Upper lobe of left lung (tissue), 6 donors: Measurements from ENCODE around the gene CTBP2. TPM values are rescaled to one million over a fixed set of nuclear protein-coding genes. Genes with fewer than 3 reads are reported as not detected.

Source experiments
- ATAC-seq, 2 donors: fragments of 200-7000 bp; cut with Tn5 transposase; one replicate each; pipeline ENCODE4 v1.9.1; 2022; ENCODE audit warnings: mild to moderate bottlenecking in 2 of 2, moderate library complexity in 2 of 2; ENCODE audit not compliant: low FRiP score in 2 of 2
- DNase-seq, 2 donors: peaks; one replicate each; pipeline ENCODE4 v3.0.0-alpha.2; 2019 to 2020
- H3K27ac ChIP-seq, 4 donors: fragments of 200-600 bp; sonication (generic); one replicate each; pipeline ENCODE4 v1.5.1; 2016 to 2019
- H3K27me3 ChIP-seq, 4 donors: fragments of 200-600 bp; sonication (generic); one replicate each; pipeline ENCODE4 v1.5.1; 2017 to 2019
- H3K36me3 ChIP-seq, 4 donors: fragments of 200-600 bp; sonication (generic); one replicate each; pipeline ENCODE4 v1.5.1; 2016 to 2019
- H3K4me1 ChIP-seq, 4 donors: fragments of 200-600 bp; sonication (generic); one replicate each; pipeline ENCODE4 v1.5.1; 2018 to 2019
- H3K4me3 ChIP-seq, 4 donors: fragments of 200-600 bp; sonication (generic); one replicate each; pipeline ENCODE4 v1.5.1; 2017 to 2019; ENCODE audit warnings: mild to moderate bottlenecking in 2 of 4, moderate library complexity in 1 of 4
- H3K9me3 ChIP-seq, 4 donors: fragments of 200-600 bp; sonication (generic); one replicate each; pipeline ENCODE4 v1.5.1; 2018 to 2019
- CTCF ChIP-seq, 6 experiments: fragments of 450-650 bp in 4 of 6; fragments of 200-600 bp in 2 of 6; sonication (generic) in 2 of 6; IDR thresholded peaks; one replicate each; pipeline ENCODE4 v1.5.1; 2016 to 2019; ENCODE audit warnings: antibody characterized with exemption in 6 of 6
- EP300 ChIP-seq, 4 donors: sonication (generic); formaldehyde crosslinking; IDR thresholded peaks; one replicate each; pipeline ENCODE4 v1.5.1; 2017; ENCODE audit warnings: antibody characterized with exemption in 4 of 4, control low read depth in 2 of 4
- POLR2A ChIP-seq, 4 donors: fragments of 450-650 bp; IDR thresholded peaks; one replicate each; pipeline ENCODE4 v1.5.1; 2016 to 2017; ENCODE audit warnings: antibody characterized with exemption in 4 of 4, mild to moderate bottlenecking in 2 of 4
- POLR2AphosphoS5 ChIP-seq, 2 donors: sonication (generic); formaldehyde crosslinking; IDR thresholded peaks; one replicate each; pipeline ENCODE4 v1.5.1; 2017; ENCODE audit warnings: antibody characterized with exemption in 2 of 2
- WGBS, 2 donors: methylation state at CpG; one replicate each; pipeline ENCODE4 v1.1.5; 2017 to 2018; 5-methylcytosine and 5-hydroxymethylcytosine counted together
- total RNA-seq, 6 donors: library from RNA; depleted of rRNA in 4 of 6; stranded (reverse); fragments of >200 nt in 4 of 6; gene quantifications; one replicate each; pipeline versions ENCODE4 v1.1.0 to v1.2.1, GENCODE V29; 2016 to 2021
- donor health status: DM: no; HTN: no; CAD: no; lungs with moderate emphysema.
- donor health status: DM: no; HTN: yes; CAD: no; lungs with severe emphysema.

Gene CTBP2
- total RNA-seq, 6 donors from 2014 or later, result 47.1 to 82.5 (median 59.7) TPM

GRCh38 chr10:125201108-125201524 lies 40.8 kb upstream of the CTBP2 start:
- DNase-seq (no peak), ATAC-seq (no peak)
- Histone ChIP-seq H3K27me3 (no peaks in the 10 kb centered on the region), H3K36me3 (no peaks in the 10 kb centered on the region), H3K9me3 (no peaks in the 10 kb centered on the region), H3K4me1 (no peaks in the 10 kb centered on the region), H3K4me3 (no peak overlapping the region), H3K27ac (no peak overlapping the region)
- TF ChIP-seq POLR2AphosphoS5 (IDR thresholded peaks at IDR 0.05) (no peak), CTCF (IDR thresholded peaks at IDR 0.05) (no peak), EP300 (IDR thresholded peaks at IDR 0.05) (no peak), POLR2A (IDR thresholded peaks at IDR 0.05) (no peak)
- WGBS, 2 donors, result 47 to 80% methylated on average over 3 to 5 of the region's 5 CpGs

GRCh38 chr10:125200396-125200795 lies 40.0 kb upstream of the CTBP2 start:
- DNase-seq (no peak), ATAC-seq (no peak)
- TF ChIP-seq CTCF (IDR thresholded peaks at IDR 0.05), result no peak
- TF ChIP-seq POLR2AphosphoS5 (IDR thresholded peaks at IDR 0.05), result no peak
- TF ChIP-seq POLR2A (IDR thresholded peaks at IDR 0.05), result no peak
- TF ChIP-seq EP300 (IDR thresholded peaks at IDR 0.05), result no peak
- Histone ChIP-seq H3K27ac (no peak overlapping the region), H3K9me3 (no peaks in the 10 kb centered on the region), H3K4me1 (no peaks in the 10 kb centered on the region), H3K27me3 (no peaks in the 10 kb centered on the region), H3K36me3 (no peaks in the 10 kb centered on the region), H3K4me3 (no peak overlapping the region)
- WGBS, 2 donors, result 61 to 75% methylated on average over 1 to 3 of the region's 3 CpGs

- H3K27me3 ChIP-seq, result no peaks in the 10 kb centered on the region
- no peak overlapping the region for H3K4me3 ChIP-seq
- H3K27ac ChIP-seq, result no peak overlapping the region
- no peak for DNase-seq
- no peak for TF ChIP-seq EP300 (IDR thresholded peaks at IDR 0.05)
- no peak for TF ChIP-seq POLR2A (IDR thresholded peaks at IDR 0.05)
- TF ChIP-seq CTCF (IDR thresholded peaks at IDR 0.05), result no peak
- no peak for TF ChIP-seq POLR2AphosphoS5 (IDR thresholded peaks at IDR 0.05)
- WGBS, 2 donors, result 81 to 86% methylated on average over 2 of the region's 2 CpGs
- no peaks in the 10 kb centered on the region for H3K36me3 ChIP-seq
- H3K4me1 ChIP-seq, result no peaks in the 10 kb centered on the region
- ATAC-seq, result no peak
- no peaks in the 10 kb centered on the region for H3K9me3 ChIP-seq
These were observed 38.9 kb upstream of the CTBP2 start for GRCh38 chr10:125199270-125199669.

GRCh38 chr10:125194814-125195213 lies 34.5 kb upstream of the CTBP2 start:
- ATAC-seq (no peak), DNase-seq (no peak)
- H3K9me3 ChIP-seq, result no peaks in the 10 kb centered on the region
- no peak overlapping the region for H3K4me3 ChIP-seq
- H3K27ac ChIP-seq, result no peak overlapping the region
- WGBS, 2 donors, result 93 to 94% methylated on average over 10 of the region's 10 CpGs
- TF ChIP-seq POLR2A (IDR thresholded peaks at IDR 0.05) (no peak), CTCF (IDR thresholded peaks at IDR 0.05) (no peak), POLR2AphosphoS5 (IDR thresholded peaks at IDR 0.05) (no peak), EP300 (IDR thresholded peaks at IDR 0.05) (no peak)
- H3K4me1 ChIP-seq, result no peaks in the 10 kb centered on the region
- no peaks in the 10 kb centered on the region for H3K36me3 ChIP-seq
- no peaks in the 10 kb centered on the region for H3K27me3 ChIP-seq

- Histone ChIP-seq H3K4me1 (no peaks in the 10 kb centered on the region), H3K27ac (no peak overlapping the region), H3K27me3 (no peaks in the 10 kb centered on the region), H3K4me3 (no peak overlapping the region), H3K36me3 (no peaks in the 10 kb centered on the region), H3K9me3 (no peaks in the 10 kb centered on the region)
- no peak for ATAC-seq
- TF ChIP-seq POLR2A (IDR thresholded peaks at IDR 0.05), result no peak
- TF ChIP-seq CTCF (IDR thresholded peaks at IDR 0.05), result no peak
- no peak for TF ChIP-seq POLR2AphosphoS5 (IDR thresholded peaks at IDR 0.05)
- no peak for TF ChIP-seq EP300 (IDR thresholded peaks at IDR 0.05)
- DNase-seq, result no peak
- 92 to 93% methylated on average over 9 to 11 of the region's 11 CpGs for WGBS, 2 donors
These were observed 33.0 kb upstream of the CTBP2 start for GRCh38 chr10:125193306-125193877.
